SK-N-MC (cell line): ENCODE measurements around the gene ATXN3L.

Source experiments
- EZH2 ChIP-seq: fragments of 200-600 bp; sonication (generic); IDR thresholded peaks from one replicate; pipeline ENCODE4 v1.6.1; 2017; ENCODE audit warnings: antibody characterized with exemption
- POLR2AphosphoS5 ChIP-seq: IDR thresholded peaks from 2 replicates; pipeline ENCODE4 v1.6.1; 2012; ENCODE audit warnings: mild to moderate bottlenecking, low read depth, low read length, borderline replicate concordance

DNA sequence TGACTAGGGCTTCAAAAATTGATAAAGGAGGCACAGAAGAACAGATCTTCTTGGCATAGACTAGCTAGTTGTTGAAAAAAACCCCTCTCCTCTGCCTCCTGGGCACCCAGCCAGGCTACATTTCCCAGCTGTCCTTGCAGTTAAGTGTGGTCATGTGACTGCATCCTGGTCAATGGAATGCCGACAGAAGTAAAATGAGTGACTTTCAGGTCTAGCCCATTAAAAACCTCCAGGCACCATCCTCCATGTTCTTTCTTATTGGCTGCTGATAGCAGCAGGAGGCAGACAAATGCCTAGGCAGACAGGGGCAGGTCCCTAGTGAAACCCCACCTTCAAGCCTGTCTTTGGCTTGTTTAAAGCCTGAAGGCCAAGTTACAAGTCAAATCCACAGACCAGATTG is 35.3 kb downstream of the ATXN3L start:
- TF ChIP-seq POLR2AphosphoS5, result no peak
- TF ChIP-seq EZH2, result no peak
